Adipose tissue (tissue), 3 donors: Measurements from ENCODE around the gene FKBP10. TPM values are rescaled to one million over a fixed set of nuclear protein-coding genes. Genes with fewer than 3 reads are reported as not detected.

Experiments used
- H3K27ac ChIP-seq: one replicate; pipeline ENCODE4 v1.5.1; 2013; ENCODE audit warnings: low read depth, low read length
- WGBS, 3 donors: extraction: QIAGEN DNeasy Blood & Tissue Kit; methylation state at CpG; one replicate each; pipeline ENCODE4 v1.1.7; 2013; 5-methylcytosine and 5-hydroxymethylcytosine counted together
- polyA plus RNA-seq, 3 donors: library from polyadenylated mRNA; stranded (reverse); fragments of 200-250 nt; gene quantifications; one replicate each; pipeline ENCODE4 v1.2.3, GENCODE V29; 2013
- donor health status: healthy with polysubstance abuse.
- donor health status: Bipolar disorder and iron deficiency.
- donor health status: healthy.

Gene FKBP10
- polyA plus RNA-seq, 3 donors = 9.6 to 50.6 (median 24.6) TPM

- H3K27ac ChIP-seq = no peak overlapping the region
- WGBS, 3 donors = 93 to 100% (median 100%) methylated on average over 1 of the region's 1 CpG
These were observed 32.9 kb upstream of the FKBP10 start for GRCh38 chr17:41779954-41780353.

DNA sequence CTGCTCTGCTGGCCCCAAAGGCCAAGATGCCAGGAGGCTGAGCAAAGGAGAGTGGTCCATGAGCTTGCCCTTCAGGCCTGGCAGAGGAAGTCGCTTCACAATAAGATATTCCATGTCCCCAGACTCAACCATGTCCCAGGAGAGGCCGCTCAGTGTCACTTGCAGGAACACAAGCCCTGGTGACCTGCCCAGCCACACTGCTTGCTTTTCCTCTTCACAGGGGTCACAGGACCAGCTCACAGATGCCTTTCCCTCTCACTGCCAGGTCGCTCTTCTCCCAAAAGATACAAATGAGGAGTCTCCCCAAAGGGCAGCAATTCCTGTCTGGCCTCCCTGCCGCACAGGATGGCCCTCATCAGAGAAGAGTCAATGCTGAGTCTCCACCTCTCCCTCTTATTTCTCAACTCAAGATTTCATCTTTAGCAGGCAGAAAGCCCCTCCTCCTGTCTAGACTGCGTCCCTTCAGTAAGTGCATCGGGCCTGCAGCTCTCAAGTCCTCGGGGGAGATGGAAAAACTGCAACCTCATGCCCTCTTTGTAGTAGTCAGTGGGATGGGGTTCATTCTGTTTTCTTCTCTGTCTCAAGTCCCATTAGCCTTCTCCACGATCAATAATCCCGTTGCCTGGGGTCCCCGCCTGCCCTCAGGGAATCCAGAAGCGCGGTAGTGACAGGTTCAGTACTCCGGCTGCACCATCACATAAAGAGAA lies 31.2 kb upstream of the FKBP10 start:
- WGBS, 3 donors = 62 to 80% (median 64%) methylated on average over 13 of the region's 13 CpGs
- no peak overlapping the region for H3K27ac ChIP-seq

GRCh38 chr17:41782142-41782541 lies 30.7 kb upstream of the FKBP10 start:
- WGBS, 3 donors = 35 to 52% (median 43%) methylated on average over 4 of the region's 4 CpGs
- H3K27ac ChIP-seq = no peak overlapping the region

GRCh38 chr17:41784207-41784744 lies 28.5 kb upstream of the FKBP10 start:
- 34 to 42% (median 34%) methylated on average over 6 of the region's 6 CpGs for WGBS, 3 donors
- H3K27ac ChIP-seq = no peak overlapping the region

DNA sequence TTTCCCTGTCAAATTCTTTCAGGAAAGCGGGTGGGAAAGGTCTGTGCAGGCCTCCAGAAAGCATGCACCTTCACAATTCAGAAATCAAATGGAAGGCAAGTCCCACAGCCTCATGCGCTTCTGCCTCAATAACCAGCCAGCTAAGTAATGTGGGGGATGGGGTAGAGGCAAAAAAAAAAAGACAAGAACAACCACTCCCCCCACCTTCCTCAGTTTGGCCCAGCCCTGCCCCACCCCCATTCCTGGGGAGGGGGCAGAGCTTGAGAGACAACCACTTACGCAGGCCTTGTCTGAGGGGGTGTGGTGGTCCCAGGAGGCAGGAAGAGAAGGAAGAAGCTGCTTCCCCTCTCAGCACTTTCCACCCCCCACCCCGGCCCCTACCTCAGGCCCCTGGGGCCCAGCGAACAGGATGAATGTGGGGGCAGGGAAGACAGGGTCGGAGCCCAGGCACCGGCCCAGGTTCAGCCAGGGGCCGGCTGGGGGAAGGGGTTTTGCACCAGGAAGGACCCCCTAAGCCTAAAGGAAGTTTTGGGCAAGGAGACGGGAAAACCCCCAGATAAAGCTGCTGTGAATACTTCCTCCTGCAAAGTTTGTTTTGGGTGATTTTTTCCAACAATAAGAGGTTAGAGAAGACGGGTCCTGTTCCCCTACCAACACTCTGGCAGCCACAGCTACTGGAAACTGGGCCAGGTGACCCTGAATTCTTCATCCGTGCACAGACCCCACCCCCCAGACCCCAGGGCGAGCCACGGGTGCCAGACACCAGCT lies 27.5 kb upstream of the FKBP10 start:
- H3K27ac ChIP-seq = no peak overlapping the region
- WGBS, 3 donors = 8 to 10% (median 9%) methylated on average over 13 of the region's 13 CpGs

- WGBS, 3 donors = 1 to 3% (median 2%) methylated on average over 18 to 22 of the region's 22 CpGs
- no peak overlapping the region for H3K27ac ChIP-seq
These were observed 27.0 kb upstream of the FKBP10 start for GRCh38 chr17:41785859-41786226.

- H3K27ac ChIP-seq = no peak within 1 kb of the TSS
- 0 to 1% (median 1%) methylated on average over 46 to 79 of the region's 79 CpGs for WGBS, 3 donors
These were observed 26.4 kb upstream of the FKBP10 start, which contains the start of gene JUP for GRCh38 chr17:41786227-41787020. TSS of gene JUP (minus strand) at chr17:41786711. CDS start at chr17:41771854, 14,857 bp downstream.

DNA sequence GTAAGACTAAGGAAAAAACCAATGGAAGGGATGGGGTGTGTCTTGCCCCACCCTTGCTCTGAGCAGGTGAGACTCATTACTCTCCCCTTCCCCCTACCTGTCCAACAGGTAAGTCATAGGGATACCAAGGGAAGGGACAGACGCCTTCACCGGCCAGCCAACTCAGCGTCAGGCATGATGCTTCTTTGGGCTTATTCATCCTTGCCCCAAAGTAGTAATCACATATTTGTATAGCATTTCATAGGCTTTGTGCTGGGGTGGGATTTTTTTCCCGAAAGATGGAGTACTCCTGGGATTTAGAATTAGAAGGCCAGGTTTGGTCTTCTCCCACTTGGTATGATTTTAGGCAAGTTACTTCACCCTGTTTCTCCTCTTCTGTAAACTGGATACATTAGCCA lies 25.8 kb upstream of the FKBP10 start:
- WGBS, 3 donors = 26 to 49% (median 48%) methylated on average over 4 of the region's 4 CpGs
- no peak overlapping the region for H3K27ac ChIP-seq

- WGBS, 3 donors = 18 to 35% (median 33%) methylated on average over 22 of the region's 22 CpGs
- no peak overlapping the region for H3K27ac ChIP-seq
These were observed 19.7 kb upstream of the FKBP10 start for GRCh38 chr17:41792845-41793783.

GRCh38 chr17:41793784-41794539 lies 18.8 kb upstream of the FKBP10 start:
- H3K27ac ChIP-seq = no peak overlapping the region
- 65 to 76% (median 72%) methylated on average over 14 of the region's 14 CpGs for WGBS, 3 donors

DNA sequence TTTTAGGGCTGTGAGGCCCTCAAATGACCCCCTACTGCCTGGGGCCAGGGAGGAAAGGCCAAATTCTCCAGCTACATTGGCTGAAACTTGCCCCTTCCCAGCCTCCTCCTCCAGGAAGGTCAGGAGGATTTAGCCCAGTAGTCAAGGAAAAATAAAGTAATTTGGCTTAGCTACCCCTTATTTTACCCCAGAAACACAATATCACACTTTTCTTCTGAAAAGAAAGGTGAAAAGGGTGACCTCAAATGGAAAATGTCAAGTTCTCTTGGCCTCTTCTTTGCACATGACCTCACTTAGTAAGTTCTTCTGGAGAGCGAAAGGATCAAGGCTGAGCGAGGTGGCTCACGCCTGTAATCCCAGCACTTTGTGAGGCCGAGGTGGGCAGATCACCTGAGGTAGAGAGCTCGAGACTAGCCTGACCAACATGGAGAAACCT lies 18.2 kb upstream of the FKBP10 start:
- WGBS, 3 donors = 96 to 99% (median 97%) methylated on average over 5 of the region's 5 CpGs
- no peak overlapping the region for H3K27ac ChIP-seq

DNA sequence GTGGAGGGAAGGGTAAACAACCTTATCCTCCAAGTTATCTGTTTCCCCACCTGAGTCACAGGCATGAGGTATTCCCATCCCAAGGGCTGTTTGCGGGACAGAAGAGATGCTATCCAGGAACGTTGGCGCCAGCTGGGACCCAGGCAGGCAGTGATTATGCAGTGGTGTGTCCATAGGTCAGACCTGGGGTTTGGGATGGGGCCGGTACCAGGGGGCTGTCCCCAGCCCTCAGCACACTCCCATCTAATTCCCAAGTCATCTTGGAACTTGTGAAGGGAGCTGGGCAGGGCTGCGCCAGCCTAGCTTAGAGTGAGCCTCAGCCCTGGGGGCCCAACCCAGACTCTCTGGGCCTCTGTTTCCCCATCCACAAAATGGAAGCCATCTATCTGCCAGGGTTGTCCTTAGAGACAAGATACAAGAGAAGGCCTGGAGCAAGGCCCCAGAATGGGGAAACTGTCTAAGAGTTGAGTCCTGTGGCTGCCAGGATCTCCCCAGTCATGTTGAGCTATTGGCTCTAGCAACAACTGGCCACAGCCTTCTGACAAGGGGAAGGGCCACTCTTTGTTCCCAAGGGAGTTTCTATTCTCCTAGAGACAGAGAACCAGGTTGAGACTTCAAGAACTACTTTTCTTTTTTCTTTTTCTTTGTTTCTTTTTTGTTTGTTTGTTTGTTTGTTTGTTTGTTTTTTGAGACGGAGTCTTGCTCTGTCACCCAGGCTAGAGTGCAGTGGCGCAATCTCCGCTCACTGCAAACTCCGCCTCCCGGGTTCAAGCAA lies 16.5 kb upstream of the FKBP10 start:
- WGBS, 3 donors = 86 to 91% (median 88%) methylated on average over 10 of the region's 10 CpGs
- H3K27ac ChIP-seq = no peak overlapping the region

DNA sequence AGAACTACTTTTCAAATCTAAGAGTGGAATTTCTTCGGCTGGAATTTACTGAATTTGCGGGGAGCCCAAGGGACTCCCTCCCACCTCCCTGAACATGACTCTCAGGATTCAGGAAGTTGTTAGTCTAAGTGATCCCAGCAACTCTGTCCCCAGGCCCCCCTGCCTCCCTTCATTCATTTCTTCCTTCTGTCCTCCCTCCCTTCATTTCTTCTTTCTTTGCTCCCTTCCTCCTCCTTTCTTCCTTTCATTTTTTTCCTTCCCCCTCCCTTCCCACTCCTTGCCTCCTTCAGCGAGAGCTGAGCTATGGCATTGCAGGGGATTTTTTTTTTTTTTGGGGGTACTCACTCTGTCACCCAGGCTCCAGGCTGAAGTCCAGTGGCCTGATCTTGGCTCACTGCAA lies 15.4 kb upstream of the FKBP10 start:
- H3K27ac ChIP-seq = no peak overlapping the region
- 76 to 84% (median 80%) methylated on average over 3 of the region's 3 CpGs for WGBS, 3 donors

GRCh38 chr17:41799366-41799765 lies 13.4 kb upstream of the FKBP10 start:
- WGBS, 3 donors = 89 to 94% (median 91%) methylated on average over 8 of the region's 8 CpGs
- no peak overlapping the region for H3K27ac ChIP-seq

DNA sequence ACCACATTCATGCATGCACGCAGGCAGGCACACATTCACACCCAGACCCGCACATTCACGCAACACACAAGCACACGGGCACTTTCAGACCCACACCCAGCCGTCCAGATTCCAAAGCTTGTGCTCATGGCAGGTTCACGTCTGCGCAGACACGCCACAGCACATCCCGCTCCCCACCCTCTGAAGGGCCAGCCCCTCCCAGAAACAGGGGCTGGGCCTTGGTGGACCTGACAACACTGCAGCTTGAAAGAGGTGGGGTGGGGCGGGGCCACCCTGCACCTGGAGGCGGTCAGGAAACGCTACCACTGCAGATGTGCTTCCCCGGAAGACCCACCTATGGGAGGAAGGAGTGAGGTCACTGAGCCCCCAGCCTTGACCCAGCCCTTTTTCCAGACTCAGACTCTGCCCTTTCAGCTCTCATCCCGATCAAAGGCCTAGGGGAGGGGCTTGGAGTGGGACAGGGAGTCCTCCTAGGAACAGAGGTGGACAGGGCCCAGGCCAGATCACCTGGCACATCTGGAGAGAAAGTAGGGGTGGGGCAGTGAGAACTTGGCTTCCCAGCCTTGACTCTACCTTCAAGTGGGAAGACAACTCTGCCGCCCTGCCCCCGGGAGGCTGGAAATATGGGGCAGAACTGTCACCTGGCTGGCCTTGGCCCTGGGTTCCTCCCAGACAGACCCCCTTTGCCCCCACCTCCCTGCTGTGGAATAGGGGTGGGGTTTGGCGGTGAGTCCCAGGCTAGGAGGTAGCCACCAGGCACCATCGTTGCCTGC lies 12.0 kb upstream of the FKBP10 start:
- 49 to 54% (median 52%) methylated on average over 18 of the region's 18 CpGs for WGBS, 3 donors

More for the DNA sequence above, 12.0 kb upstream of the FKBP10 start:
- H3K27ac ChIP-seq = no peak overlapping the region
